NT2/D1 (cell line): ENCODE results near the gene SEMA4F.
A peak's percentile ranks its signal among the peaks of the same experiment; 100 is the strongest.

Experiments
- DNase-seq: peaks from one replicate; pipeline ENCODE4 v3.0.0-alpha.2; 2011; ENCODE audit warnings: low read depth, low spot score
- H3K27me3 ChIP-seq: 2 replicates; pipeline ENCODE4 v1.6.0; 2011; ENCODE audit warnings: mild to moderate bottlenecking; ENCODE audit not compliant: insufficient read length, insufficient read depth
- H3K36me3 ChIP-seq: 2 replicates; pipeline ENCODE4 v1.6.1; 2011; ENCODE audit warnings: mild to moderate bottlenecking, low read length, mixed read lengths; ENCODE audit not compliant: insufficient read depth, insufficient read length
- H3K4me1 ChIP-seq: 2 replicates; pipeline ENCODE4 v1.5.1; 2011; ENCODE audit not compliant: insufficient read depth, insufficient read length
- H3K4me3 ChIP-seq: 2 replicates; pipeline ENCODE4 v1.5.1; 2011; ENCODE audit warnings: low read depth; ENCODE audit not compliant: insufficient read length
- H3K9ac ChIP-seq: 2 replicates; pipeline ENCODE4 v1.6.0; 2011; ENCODE audit warnings: low read depth; ENCODE audit not compliant: insufficient read length
- H3K9me3 ChIP-seq: 2 replicates; pipeline ENCODE4 v1.5.1; 2011; ENCODE audit warnings: mild to moderate bottlenecking, low read length; ENCODE audit not compliant: insufficient read depth
- SUZ12 ChIP-seq: IDR thresholded peaks from 2 replicates; pipeline ENCODE4 v1.6.1; 2011; ENCODE audit not compliant: insufficient read length, insufficient read depth; ENCODE audit errors: extremely low read depth
- YY1 ChIP-seq: IDR thresholded peaks from 2 replicates; pipeline ENCODE4 v1.6.1; 2011; ENCODE audit not compliant: insufficient read length, insufficient read depth
- ZNF274 ChIP-seq: IDR thresholded peaks from 2 replicates; pipeline ENCODE4 v1.6.1; 2011; ENCODE audit warnings: mild to moderate bottlenecking, low read depth, low read length

The SEMA4F gene

DNA sequence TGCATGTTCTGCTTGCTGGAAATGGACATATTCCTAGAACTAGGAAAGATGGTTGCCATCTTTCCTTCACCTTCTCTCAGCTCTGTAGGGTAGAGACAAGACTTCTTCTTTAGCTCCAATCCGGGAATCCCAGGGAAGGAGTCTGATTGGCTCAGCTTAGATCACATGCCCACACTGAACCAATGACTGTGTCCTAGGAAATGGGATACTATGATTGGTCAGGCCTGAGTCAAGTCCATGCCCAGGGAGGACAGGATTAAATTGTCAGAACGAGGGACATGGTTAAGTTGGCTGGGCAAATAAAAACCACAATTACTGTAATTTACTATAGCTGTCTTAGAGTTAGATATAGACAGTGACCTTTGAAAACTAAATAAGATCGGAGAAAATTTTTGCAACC, 31.4 kb downstream of the SEMA4F start:
- no peak overlapping the region for H3K9ac ChIP-seq

DNA sequence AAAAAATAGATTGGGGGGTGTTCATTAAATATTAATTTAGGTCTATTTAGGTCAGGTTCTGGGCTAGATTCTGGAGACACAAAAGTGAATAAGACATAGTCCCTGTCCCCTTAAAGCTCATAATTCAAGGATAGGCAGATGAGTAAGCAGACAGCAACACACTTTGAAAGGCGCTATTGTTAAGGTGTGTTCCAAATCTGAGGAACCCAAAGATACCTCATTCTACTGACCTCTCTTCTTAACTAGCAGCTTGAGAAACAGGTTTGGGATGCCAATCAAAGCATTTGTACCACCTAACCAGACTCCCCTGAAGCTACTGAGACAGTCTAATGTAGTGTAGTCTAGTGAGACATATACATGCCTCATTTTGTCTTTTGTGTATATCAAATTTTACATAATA, 34.8 kb downstream of the SEMA4F start:
- Histone ChIP-seq H3K4me3 (no peak overlapping the region), H3K9me3 (peaks cover 4% of the 10 kb centered on the region; the same call in 1 of the 2 replicates), H3K9ac (no peak overlapping the region), H3K27me3 (no peaks in the 10 kb centered on the region), H3K36me3 (no peaks in the 10 kb centered on the region), H3K4me1 (no peaks in the 10 kb centered on the region)
- no peak for DNase-seq
- TF ChIP-seq ZNF274 (no peak), SUZ12 (no peak), YY1 (no peak)

More for the DNA sequence above, 31.4 kb downstream of the SEMA4F start:
- Histone ChIP-seq H3K9me3 (peaks cover 4% of the 10 kb centered on the region; the same call in 1 of the 2 replicates), H3K27me3 (no peaks in the 10 kb centered on the region), H3K4me3 (no peak overlapping the region), H3K36me3 (no peaks in the 10 kb centered on the region), H3K4me1 (no peaks in the 10 kb centered on the region)
- TF ChIP-seq ZNF274: no peak
- no peak for TF ChIP-seq YY1
- TF ChIP-seq SUZ12: no peak
- DNase-seq: no peak

DNA sequence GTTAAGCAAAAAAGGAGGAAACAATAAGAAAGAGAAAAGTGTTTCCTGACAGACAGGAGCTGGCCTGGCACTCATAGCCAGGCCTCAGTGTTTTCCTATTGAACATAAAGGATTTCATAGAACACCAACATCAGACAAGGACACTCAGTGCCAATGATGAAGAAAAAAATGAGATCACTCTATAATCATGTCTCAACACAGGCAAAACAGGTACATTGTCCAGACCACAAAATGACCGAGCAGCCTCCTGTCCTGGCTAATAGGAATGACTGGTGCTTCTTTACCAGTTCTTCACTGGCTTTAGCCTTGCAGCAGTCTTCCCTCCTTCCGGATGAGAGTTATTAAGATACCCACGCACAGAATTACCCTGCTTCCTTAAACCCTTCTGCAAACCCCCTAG, 35.6 kb downstream of the SEMA4F start:
- Histone ChIP-seq H3K4me1 (no peaks in the 10 kb centered on the region), H3K36me3 (no peaks in the 10 kb centered on the region), H3K27me3 (no peaks in the 10 kb centered on the region), H3K4me3 (no peak overlapping the region), H3K9ac (no peak overlapping the region), H3K9me3 (peaks cover 4% of the 10 kb centered on the region; the same call in 1 of the 2 replicates)
- DNase-seq: no peak
- TF ChIP-seq YY1 (no peak), SUZ12 (no peak), ZNF274 (no peak)

DNA sequence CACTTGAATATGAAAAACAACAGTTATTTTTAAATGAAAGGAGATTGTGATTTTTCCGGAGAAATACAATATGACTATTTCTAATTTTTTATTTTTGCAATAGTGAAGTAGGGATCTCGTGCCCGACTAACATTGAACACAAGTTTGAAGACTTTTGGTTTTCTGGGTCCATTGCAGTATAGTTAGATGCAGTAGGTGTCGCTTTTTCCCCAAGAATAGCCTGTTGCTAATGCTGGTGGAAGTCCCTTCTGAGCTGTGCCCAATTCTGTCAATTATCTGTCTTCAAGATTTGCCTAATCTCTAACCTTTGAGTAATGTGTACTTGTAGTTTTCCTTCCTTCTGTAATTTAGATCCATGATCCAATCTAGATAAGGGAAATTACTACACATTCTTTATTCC, 36.5 kb downstream of the SEMA4F start:
- peak; percentile 55 for DNase-seq
- Histone ChIP-seq H3K9me3 (no peaks in the 10 kb centered on the region), H3K4me1 (no peaks in the 10 kb centered on the region), H3K9ac (no peak overlapping the region), H3K36me3 (no peaks in the 10 kb centered on the region), H3K4me3 (no peak overlapping the region), H3K27me3 (no peaks in the 10 kb centered on the region)
- TF ChIP-seq SUZ12: no peak
- no peak for TF ChIP-seq YY1
- TF ChIP-seq ZNF274: no peak

DNA sequence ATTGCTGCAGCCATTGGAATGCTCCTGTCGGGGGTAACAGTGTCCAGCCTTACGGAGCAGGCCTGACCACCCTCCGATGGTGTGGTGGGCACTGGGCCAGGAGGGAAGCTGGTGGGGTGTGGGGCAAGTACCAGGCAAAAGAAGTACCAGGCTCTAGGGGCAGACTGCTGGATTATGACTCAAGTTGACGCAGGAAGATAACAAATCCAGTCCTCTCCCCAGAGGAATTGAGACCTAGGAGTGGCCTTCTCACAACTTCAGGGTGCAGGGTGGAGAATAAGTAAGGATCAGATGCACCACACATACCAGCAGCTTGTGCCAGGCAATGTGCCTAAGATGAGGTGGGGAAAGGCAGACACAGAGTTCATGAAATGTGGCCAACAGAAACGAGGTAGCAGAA, 37.9 kb downstream of the SEMA4F start:
- Histone ChIP-seq H3K9ac (no peak overlapping the region), H3K9me3 (no peaks in the 10 kb centered on the region)

DNA sequence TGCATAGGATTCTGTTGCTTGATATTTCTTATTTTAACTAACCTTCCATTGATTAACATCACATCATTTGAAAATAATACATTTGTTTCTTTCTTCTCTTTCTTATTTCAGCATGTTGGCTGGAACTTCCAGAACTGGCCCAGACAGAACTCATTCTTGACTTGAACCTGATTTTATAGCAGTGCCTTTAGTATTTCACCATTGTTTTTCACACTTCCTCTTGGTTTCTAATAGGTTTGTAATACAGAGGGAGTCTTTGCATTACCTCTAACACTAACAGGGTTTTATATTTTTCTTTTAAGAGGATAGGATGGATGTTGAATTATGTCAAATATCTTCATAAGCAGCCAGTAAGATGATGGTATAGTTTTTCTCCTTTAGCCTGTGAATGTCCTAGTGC, 39.2 kb downstream of the SEMA4F start:
- H3K4me1 ChIP-seq: no peaks in the 10 kb centered on the region
- H3K9ac ChIP-seq: no peak overlapping the region
- no peak overlapping the region for H3K4me3 ChIP-seq
- DNase-seq: no peak
- no peaks in the 10 kb centered on the region for H3K9me3 ChIP-seq
- no peaks in the 10 kb centered on the region for H3K27me3 ChIP-seq
- TF ChIP-seq YY1: no peak
- no peak for TF ChIP-seq SUZ12
- H3K36me3 ChIP-seq: no peaks in the 10 kb centered on the region

More for the DNA sequence above, 37.9 kb downstream of the SEMA4F start:
- Histone ChIP-seq H3K27me3 (no peaks in the 10 kb centered on the region), H3K36me3 (no peaks in the 10 kb centered on the region), H3K4me3 (no peak overlapping the region), H3K4me1 (no peaks in the 10 kb centered on the region)
- no peak for DNase-seq
- TF ChIP-seq SUZ12: no peak
- TF ChIP-seq YY1: no peak
- TF ChIP-seq ZNF274: no peak

DNA sequence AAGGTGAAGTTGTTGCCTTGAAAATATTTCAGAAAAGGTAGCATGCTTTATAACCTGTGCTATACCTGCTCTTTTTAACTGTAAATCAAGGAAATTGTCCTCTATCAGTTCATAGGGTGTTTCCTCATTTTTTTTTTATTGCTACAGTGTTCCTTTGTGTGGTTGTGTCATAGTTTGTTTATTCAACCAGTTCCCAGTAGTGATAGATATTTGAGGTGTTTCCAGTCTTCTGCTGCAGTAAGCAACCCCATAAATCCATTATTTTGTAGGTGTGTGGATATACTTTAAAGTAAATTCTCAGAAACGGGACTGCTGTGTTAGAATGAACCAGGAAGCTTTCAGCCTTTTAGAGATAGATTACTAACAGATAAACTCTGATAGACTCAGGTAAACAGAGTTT, 39.6 kb downstream of the SEMA4F start:
- H3K4me1 ChIP-seq: no peaks in the 10 kb centered on the region
- TF ChIP-seq YY1 (no peak), SUZ12 (no peak)
- H3K4me3 ChIP-seq: no peak overlapping the region

DNA sequence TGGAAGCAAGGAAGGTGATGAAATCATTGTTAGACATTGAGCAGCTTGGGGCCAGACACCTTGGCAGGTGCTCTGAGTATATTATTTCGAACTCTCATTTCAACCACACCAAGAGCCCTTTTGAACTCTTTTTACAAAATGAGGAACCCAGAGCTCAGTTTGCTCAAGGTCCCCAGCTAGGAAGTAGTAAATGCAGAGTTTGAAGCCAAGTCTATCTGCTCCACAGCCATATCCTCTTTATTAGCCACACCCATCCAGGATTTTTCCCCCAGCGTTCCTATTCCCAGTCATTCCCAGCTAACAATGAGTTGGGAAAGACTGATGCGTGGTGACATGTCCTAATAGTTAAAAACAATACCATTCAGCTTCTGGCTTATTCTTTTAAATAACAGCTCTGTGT, 40.2 kb downstream of the SEMA4F start:
- no peak for DNase-seq
- Histone ChIP-seq H3K4me1 (no peaks in the 10 kb centered on the region), H3K9me3 (no peaks in the 10 kb centered on the region), H3K4me3 (no peak overlapping the region), H3K36me3 (no peaks in the 10 kb centered on the region), H3K9ac (no peak overlapping the region), H3K27me3 (no peaks in the 10 kb centered on the region)
- TF ChIP-seq SUZ12 (no peak), ZNF274 (no peak), YY1 (no peak)

More for the DNA sequence above, 39.6 kb downstream of the SEMA4F start:
- H3K9me3 ChIP-seq: no peaks in the 10 kb centered on the region
- no peaks in the 10 kb centered on the region for H3K36me3 ChIP-seq
- no peak for DNase-seq
- no peaks in the 10 kb centered on the region for H3K27me3 ChIP-seq
- H3K9ac ChIP-seq: no peak overlapping the region
